Breast epithelium (tissue), 3 donors: ENCODE data around the gene CHST8.

Experiments used
- CTCF ChIP-seq, 3 donors: fragments of 450-650 bp; IDR thresholded peaks; one replicate each; pipeline ENCODE4 v1.5.1; 2016 to 2017; ENCODE audit warnings: antibody characterized with exemption in 3 of 3, mild to moderate bottlenecking in 3 of 3, moderate library complexity in 3 of 3
- POLR2A ChIP-seq: fragments of 450-650 bp; IDR thresholded peaks from one replicate; pipeline ENCODE4 v1.6.1; 2016; ENCODE audit warnings: antibody characterized with exemption, mild to moderate bottlenecking, moderate library complexity
- POLR2AphosphoS5 ChIP-seq, 3 donors: sonication (generic); formaldehyde crosslinking; IDR thresholded peaks; one replicate each; pipeline ENCODE4 v1.6.1; 2017; ENCODE audit warnings: antibody characterized with exemption in 3 of 3

DNA sequence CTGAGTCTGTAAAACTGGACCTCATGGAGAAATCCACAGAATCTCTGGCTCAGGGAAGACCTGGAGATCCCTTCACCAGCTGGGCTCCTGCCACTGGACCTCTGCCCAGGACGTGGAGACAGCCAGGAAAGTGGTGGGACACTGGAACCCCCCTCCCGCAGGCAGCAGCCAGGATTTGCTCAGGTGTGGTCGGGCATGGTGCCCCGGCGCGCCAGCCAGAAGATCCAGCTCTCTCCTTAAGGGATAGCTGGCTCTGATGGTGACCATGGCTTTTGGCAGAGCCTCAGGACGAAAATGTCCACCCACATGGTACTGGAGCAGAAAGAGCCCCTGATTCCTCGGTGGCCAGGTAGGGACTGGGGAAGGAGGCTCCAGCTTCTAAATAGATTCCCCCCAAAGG, 148.4 kb downstream of the CHST8 start:
- no peak for TF ChIP-seq CTCF (IDR thresholded peaks at IDR 0.05)
- TF ChIP-seq POLR2AphosphoS5 (IDR thresholded peaks at IDR 0.05) = no peak
- no peak for TF ChIP-seq POLR2A
